ENCODE measurements around the gene RNF38. TPM values are rescaled to one million over a fixed set of nuclear protein-coding genes. Genes with fewer than 3 reads are reported as not detected.
"Not testable (repeated sequence)": the region's sequence is repeated elsewhere in the genome, so short reads cannot be mapped to it uniquely, and the experiment has no call there.

RNF38 gene
- polyA plus RNA-seq, 3 donors, result 11.3 to 33.2 (median 13.6) TPM

GRCh38 chr9:36314740-36315139 lies 85.3 kb downstream of the RNF38 start:
- no peak for TF ChIP-seq CTCF (IDR thresholded peaks at IDR 0.05)
- intact Hi-C loops (cut with micrococcal nuclease), result no loop called here
- no peak for DNase-seq
- Histone ChIP-seq H3K27me3 (ENCODE audit: control insufficient read depth in 2 of 2, insufficient read depth in 2 of 2, low read length in 2 of 2) (no peaks in the 10 kb centered on the region), H3K4me2 (replicated peaks; ENCODE audit: extremely low read depth, low read length, poor library complexity, severe bottlenecking) (no peak overlapping the region), H2AFZ (ENCODE audit: insufficient read depth, low read depth, low read length, poor library complexity, severe bottlenecking) (no peak overlapping the region), H3K9ac (ENCODE audit: insufficient read depth, low read length, poor library complexity, severe bottlenecking) (no peak overlapping the region), H3K9me3 (replicated peaks in 1 of 2; ENCODE audit: control insufficient read depth in 1 of 2, insufficient read depth in 1 of 2, low read length in 2 of 2) (no peaks in the 10 kb centered on the region), H3K4me3 (replicated peaks in 1 of 3; ENCODE audit: low read depth in 2 of 3, low read length in 3 of 3) (no peak overlapping the region), H3K36me3 (replicated peaks in 1 of 2; ENCODE audit: control insufficient read depth in 1 of 2, insufficient read depth in 2 of 2, low read length in 2 of 2) (no peaks in the 10 kb centered on the region), H4K20me1 (ENCODE audit: insufficient read depth, low read length) (no peaks in the 10 kb centered on the region), H3K79me2 (ENCODE audit: insufficient read depth, low read length) (no peaks in the 10 kb centered on the region), H3K27ac (ENCODE audit: low read depth in 1 of 2, low read length in 2 of 2) (no peak overlapping the region), H3K4me1 (ENCODE audit: control insufficient read depth in 1 of 2, insufficient read depth in 2 of 2, low read length in 2 of 2) (no peaks in the 10 kb centered on the region)
- Mint-ChIP-seq H3K27ac (no peak overlapping the region), H3K4me3 (no peak overlapping the region), H3K36me3 (no peaks in the 10 kb centered on the region), H3K4me1 (peaks cover 2% of the 10 kb centered on the region), H3K9me3 (no peaks in the 10 kb centered on the region), H3K27me3 (ENCODE audit: low read depth in 3 of 3) (peaks cover 0 to 2% (median under 1%) of the 10 kb centered on the region in 3 donors)
- WGBS (ENCODE audit: insufficient coverage), result 83% methylated on average over 1 of the region's 2 CpGs

- no peak for DNase-seq
- no peaks in the 10 kb centered on the region for H4K20me1 ChIP-seq (ENCODE audit: insufficient read depth, low read length)
- H3K4me3 ChIP-seq (replicated peaks in 1 of 3; ENCODE audit: low read depth in 2 of 3, low read length in 3 of 3), result no peak overlapping the region
- H3K27ac Mint-ChIP-seq, result peak overlapping the region in 1 of 7 donors; percentile 18
- H3K9me3 ChIP-seq (replicated peaks in 1 of 2; ENCODE audit: control insufficient read depth in 1 of 2, insufficient read depth in 1 of 2, low read length in 2 of 2), result no peaks in the 10 kb centered on the region
- no peaks in the 10 kb centered on the region for H3K9me3 Mint-ChIP-seq
- no peaks in the 10 kb centered on the region for H3K36me3 Mint-ChIP-seq
- intact Hi-C loops (cut with micrococcal nuclease), result no loop called here
- H3K27ac ChIP-seq (ENCODE audit: low read depth in 1 of 2, low read length in 2 of 2), result no peak overlapping the region
- H3K4me1 Mint-ChIP-seq, result peaks cover 6% of the 10 kb centered on the region
- no peak for TF ChIP-seq CTCF (IDR thresholded peaks at IDR 0.05)
- 43% methylated on average over 6 of the region's 8 CpGs for WGBS (ENCODE audit: insufficient coverage)
- no peak overlapping the region for H3K4me3 Mint-ChIP-seq
- H3K27me3 ChIP-seq (ENCODE audit: control insufficient read depth in 2 of 2, insufficient read depth in 2 of 2, low read length in 2 of 2), result no peaks in the 10 kb centered on the region
- no peaks in the 10 kb centered on the region for H3K79me2 ChIP-seq (ENCODE audit: insufficient read depth, low read length)
- H3K9ac ChIP-seq (ENCODE audit: insufficient read depth, low read length, poor library complexity, severe bottlenecking), result no peak overlapping the region
- H3K4me2 ChIP-seq (replicated peaks; ENCODE audit: extremely low read depth, low read length, poor library complexity, severe bottlenecking), result no peak overlapping the region
- H3K27me3 Mint-ChIP-seq (ENCODE audit: low read depth in 3 of 3), result peaks cover 0 to 2% (median 0%) of the 10 kb centered on the region in 3 donors
- H2AFZ ChIP-seq (ENCODE audit: insufficient read depth, low read depth, low read length, poor library complexity, severe bottlenecking), result no peak overlapping the region
- no peaks in the 10 kb centered on the region for H3K4me1 ChIP-seq (ENCODE audit: control insufficient read depth in 1 of 2, insufficient read depth in 2 of 2, low read length in 2 of 2)
- no peaks in the 10 kb centered on the region for H3K36me3 ChIP-seq (replicated peaks in 1 of 2; ENCODE audit: control insufficient read depth in 1 of 2, insufficient read depth in 2 of 2, low read length in 2 of 2)
Observed at GRCh38 chr9:36306471-36307306, 93.4 kb downstream of the RNF38 start.

GRCh38 chr9:36304366-36304765 lies 95.7 kb downstream of the RNF38 start:
- H2AFZ ChIP-seq (ENCODE audit: insufficient read depth, low read depth, low read length, poor library complexity, severe bottlenecking); H3K27ac ChIP-seq (ENCODE audit: low read depth in 1 of 2, low read length in 2 of 2); H3K4me1 Mint-ChIP-seq; H3K4me1 ChIP-seq (ENCODE audit: control insufficient read depth in 1 of 2, insufficient read depth in 2 of 2, low read length in 2 of 2); H3K9me3 Mint-ChIP-seq; H3K36me3 Mint-ChIP-seq; H3K9ac ChIP-seq (ENCODE audit: insufficient read depth, low read length, poor library complexity, severe bottlenecking); H3K79me2 ChIP-seq (ENCODE audit: insufficient read depth, low read length); DNase-seq; H3K4me2 ChIP-seq (replicated peaks; ENCODE audit: extremely low read depth, low read length, poor library complexity, severe bottlenecking); H3K27ac Mint-ChIP-seq; H3K36me3 ChIP-seq (replicated peaks in 1 of 2; ENCODE audit: control insufficient read depth in 1 of 2, insufficient read depth in 2 of 2, low read length in 2 of 2); H3K4me3 Mint-ChIP-seq; H3K27me3 ChIP-seq (ENCODE audit: control insufficient read depth in 2 of 2, insufficient read depth in 2 of 2, low read length in 2 of 2); H3K9me3 ChIP-seq (replicated peaks in 1 of 2; ENCODE audit: control insufficient read depth in 1 of 2, insufficient read depth in 1 of 2, low read length in 2 of 2); intact Hi-C loops (cut with micrococcal nuclease); H3K4me3 ChIP-seq (replicated peaks in 1 of 3; ENCODE audit: low read depth in 2 of 3, low read length in 3 of 3); H3K27me3 Mint-ChIP-seq (ENCODE audit: low read depth in 3 of 3); H4K20me1 ChIP-seq (ENCODE audit: insufficient read depth, low read length): not testable (repeated sequence)
- no CpG with 5 or more reads among the region's 2 CpGs for WGBS (ENCODE audit: insufficient coverage)

Measured in CD14-positive monocyte (primary cell).